Activated CD4-positive, alpha-beta T cell treated with anti-CD3 and anti-CD28 coated beads, Interleukin-2, amount 50 U/mL, for 1 hour (primary cell): ENCODE data around the gene P2RY8.
"Not testable (repeated sequence)": the region's sequence is repeated elsewhere in the genome, so short reads cannot be mapped to it uniquely, and the experiment has no call there.

Experiments used
- DNase-seq: peaks from one replicate; pipeline ENCODE4 v3.0.0-alpha.2; 2020

P2RY8 gene

DNA sequence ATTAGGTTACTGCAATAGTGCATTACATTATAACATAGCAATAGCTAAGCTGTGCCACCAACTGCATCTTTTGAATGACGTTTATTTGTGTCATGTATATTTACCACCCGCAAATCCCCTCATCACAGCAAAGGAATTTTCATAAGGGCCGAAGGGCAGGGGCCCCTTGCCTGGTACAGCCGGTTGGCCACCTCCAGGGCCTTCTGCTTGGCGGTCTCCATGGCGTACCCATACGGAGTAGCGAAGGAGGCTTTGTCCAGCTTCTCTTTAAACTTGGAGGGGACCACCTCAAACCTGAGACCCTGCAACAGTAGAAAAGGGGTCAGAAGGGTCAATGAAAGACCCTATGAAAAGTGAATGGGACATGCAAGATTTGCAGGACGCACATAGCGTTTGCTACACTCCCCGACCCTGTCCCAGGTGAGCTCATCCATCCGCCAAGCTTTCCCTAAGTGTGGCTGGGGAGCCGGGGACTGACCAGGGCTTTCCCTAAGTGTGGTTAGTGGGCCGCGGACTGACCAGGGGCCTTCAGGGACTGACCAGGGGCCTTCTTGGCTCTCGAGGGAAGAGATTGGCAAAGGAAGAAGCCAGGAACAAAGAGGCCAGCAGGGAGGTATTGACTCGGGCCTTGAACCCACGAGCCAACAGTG, 94.8 kb downstream of the P2RY8 start:
- no peak for DNase-seq

DNA sequence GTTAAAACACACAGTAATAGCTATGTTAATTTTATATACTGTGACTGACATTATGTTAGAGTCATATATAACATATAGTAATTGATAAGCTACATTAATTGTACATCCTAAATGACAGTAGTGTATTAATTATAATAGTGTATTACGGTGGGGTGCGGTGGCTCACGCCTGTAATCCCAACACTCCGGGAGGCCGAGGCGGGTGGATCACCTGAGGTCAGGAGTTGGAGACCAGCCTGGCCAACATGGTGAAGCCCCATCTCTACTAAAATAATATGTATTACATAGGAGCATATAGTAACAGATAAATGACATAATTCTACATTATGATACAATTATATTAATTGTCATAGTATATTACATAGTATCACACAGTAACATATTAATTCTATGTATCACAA, 96.5 kb downstream of the P2RY8 start:
- no peak for DNase-seq

DNA sequence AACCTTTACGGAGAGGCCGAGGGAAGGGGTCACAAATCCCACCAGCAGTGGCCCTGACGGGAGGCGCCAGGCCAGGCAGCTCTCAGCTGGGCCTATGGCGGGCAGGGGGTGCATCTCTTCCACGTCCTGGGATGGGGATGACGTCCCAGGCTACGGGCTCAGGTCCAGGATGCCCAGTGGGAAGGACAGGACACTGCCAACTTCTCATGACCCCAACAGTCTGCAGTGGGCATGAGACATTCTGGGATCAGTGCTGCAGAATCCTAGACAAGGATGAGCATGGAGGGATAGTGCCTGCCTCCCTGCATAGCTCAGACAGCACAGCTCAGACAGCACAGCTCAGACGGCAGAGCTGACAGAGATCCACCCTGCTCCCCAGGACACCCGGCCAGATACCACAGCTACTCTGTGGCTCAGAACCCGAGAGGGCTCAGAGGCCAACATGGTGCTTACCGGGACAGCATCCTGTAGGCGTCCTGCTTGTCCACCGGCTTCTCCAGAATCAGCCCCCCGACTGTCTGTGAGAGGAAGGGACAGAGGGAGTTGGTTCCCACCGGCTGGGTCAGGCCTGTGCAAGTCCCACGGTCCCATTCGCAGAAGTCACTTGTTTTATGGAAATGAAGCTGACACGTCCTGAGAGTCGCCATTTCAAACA, 101.6 kb downstream of the P2RY8 start:
- DNase-seq, result no peak

DNA sequence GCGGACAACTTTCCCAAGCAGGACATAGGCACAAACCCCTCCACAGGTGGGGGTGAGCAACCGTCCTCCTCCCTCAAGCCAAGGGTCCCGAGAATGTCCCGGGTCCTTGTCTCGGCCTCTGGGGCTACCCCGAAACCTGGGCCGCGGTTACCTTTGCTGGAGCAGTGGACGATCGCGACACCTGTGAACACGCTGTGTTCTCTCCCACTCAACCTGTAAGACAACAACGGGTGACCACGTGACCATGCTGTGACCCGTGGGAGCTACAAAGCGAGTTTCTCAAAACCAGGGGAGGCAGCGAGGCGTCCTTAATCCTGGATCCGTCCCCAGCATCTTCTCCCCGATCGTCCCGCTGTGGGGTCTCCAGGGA, 102.1 kb downstream of the P2RY8 start:
- DNase-seq, result no peak

DNA sequence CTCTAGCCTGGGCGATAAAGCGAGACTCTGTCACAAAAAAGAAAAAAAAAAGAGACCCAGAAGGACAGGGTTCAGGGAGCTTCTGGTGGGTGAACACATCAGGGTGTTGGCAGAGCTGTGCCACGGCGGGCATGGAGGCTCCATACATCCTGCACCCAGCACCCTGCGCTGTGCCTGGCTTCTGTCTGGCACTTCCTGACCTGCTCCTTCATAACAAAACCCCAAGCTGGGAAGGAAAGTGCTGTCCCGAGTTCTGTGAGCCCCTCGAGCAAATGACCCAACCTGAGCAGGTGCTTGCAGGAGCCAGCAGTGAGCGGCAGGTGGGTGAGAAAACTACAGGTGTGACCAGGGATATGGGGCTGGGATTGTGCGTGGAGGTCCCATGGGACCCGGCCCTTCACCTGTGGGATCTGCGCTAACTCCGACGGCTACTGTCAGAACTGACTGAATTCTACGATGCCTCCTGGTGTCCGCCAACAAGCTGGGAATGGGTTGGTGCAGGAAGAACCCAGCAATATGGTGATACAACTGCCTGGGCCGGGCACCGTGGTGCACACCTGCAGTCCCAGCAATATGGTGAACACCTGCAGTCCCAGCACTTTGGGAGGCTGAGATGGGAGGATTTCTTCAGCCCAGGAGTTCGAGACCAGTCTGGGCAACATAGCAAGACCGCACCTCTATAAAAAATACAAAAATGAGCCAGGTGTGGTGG, 103.2 kb downstream of the P2RY8 start:
- DNase-seq, result no peak

DNA sequence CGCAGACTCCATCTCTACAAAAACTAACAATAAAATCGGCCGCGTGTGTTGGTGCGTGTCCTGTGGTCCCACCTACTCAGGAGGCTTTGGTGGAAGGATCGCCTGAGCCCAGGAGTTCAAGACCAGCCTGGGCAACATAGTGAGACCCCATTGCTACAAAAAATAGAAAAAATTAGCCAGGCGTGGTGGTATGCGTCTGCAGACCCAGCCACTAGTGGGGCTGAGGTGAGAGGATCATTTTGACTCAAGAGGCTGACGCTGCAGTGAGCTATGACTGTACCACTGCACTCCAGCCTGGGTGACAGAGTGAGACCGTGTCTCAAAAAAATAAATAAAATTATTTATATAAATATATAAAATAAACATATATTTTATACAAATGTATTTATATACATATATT, 106.5 kb downstream of the P2RY8 start:
- DNase-seq, result no peak

DNA sequence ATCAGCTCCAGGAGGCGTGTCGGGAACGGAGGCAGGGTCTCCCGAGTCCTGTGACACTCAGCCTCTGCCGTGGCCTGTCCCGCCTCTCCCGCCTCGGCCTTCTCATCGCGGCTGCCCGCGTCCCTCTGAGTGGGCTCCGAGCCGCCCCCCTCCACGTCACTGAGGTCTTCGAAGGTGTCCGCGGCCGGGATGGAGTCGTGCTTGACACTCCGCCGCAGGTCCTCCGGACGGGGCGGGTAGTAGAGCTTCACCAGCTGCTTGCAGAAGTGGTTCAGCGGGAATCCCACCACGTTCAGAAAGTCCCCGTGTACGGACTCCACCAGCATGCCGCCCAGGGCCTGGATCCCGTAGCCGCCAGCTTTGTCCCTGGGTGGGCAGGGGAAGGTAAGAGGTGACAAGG, 109.2 kb downstream of the P2RY8 start:
- DNase-seq, result no peak

DNA sequence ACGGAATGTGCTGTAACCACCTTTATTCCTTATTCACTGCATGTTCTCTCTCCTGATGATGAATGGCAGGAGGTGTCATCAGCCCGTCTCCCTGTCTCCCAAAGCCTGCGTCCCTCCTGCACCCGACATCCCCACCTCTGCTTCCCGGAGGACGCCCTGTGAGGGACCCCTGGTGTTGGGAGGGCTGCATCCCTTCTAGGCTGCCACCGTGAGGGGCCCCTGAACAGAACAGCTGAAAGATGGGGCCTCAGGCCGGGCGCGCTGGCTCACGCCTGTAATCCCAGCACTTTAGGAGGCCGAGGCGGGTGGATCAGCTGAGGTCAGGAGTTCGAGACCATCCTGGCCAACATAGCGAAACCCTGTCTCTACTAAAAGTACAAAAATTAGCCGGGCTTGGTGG, 110.7 kb downstream of the P2RY8 start:
- DNase-seq, result not testable (repeated sequence)

DNA sequence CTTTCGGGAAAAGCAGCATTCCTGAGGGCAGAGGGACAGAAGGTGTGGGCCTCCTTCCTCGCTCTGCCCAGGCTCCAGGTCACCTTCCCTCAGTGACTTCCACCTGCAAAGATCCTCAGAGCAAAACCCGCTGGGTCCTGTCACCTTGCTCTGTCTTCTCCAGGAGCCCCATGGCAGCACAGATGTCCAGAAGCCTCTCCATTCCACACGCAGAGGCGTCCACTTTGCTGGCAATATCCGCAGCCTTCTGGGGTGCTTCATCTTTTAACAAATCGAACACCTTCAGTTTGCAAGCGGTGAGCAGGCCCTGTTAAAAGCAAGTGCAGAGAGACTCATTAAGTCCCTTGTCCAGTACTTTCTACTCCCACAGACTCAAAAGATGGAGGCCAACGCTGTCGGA, 111.6 kb downstream of the P2RY8 start:
- DNase-seq, result no peak

DNA sequence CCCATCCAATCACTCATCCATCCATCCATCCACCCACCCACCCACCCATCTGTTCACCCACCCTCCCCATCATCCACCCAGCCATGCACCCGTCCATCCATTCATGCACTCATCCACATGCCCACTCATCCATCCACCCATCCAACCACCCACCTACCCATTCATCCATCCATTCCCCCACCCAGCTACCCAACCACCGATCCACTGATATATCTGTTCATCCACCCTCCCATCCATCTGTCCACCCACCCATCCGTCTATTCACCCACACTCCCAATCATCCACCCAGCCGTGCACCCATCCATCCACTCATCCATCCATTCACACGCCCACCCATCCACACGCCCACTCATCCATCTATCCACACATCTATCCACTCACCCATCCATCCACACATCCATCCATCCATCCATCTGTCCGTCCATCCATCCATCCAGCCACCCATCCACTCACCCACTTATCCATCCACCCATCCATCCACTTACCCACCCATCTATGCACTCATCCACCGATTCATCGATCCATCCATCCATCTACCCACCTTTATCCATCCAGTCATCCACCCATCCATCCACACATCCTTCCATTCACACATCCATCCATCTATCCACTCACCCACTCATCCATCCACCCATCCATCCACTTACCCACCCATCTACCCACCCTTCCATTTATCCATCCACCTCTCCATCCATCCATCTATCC, 112.7 kb downstream of the P2RY8 start:
- DNase-seq, result no peak

DNA sequence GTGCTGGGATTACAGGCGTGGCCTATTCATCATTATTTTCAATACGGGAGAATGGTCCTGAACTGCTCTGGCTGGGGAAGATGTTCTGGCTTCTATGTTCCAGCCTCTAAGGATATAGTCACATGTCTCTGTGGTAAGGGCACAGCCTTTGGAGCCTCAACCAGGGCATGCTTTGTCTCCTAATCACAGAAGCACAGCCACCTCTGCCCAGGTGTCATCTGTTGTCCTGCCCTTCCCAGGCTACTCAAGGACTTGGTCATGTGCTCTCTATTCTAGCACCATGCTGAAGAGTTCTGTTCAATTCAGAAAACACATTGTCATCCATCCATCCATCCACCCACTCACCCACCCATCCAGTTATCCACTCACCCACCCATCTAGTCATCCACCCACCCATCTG, 113.8 kb downstream of the P2RY8 start:
- DNase-seq, result no peak

DNA sequence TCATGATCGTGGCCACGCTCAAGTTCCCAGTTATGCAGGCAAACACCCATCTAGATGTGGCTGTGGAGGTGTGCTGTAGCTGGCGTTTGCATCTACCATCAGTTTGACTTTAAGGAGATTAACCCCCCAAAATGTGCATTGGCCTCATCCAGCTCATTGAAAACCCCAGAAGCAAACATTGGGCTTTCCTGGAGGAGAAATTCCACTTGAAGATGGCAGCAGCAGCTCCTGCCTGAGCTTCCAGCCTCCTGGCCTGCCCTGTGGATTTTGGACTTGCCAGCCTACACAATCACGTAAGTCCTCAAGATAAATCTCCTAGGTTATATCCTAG, 114.9 kb downstream of the P2RY8 start:
- no peak for DNase-seq

DNA sequence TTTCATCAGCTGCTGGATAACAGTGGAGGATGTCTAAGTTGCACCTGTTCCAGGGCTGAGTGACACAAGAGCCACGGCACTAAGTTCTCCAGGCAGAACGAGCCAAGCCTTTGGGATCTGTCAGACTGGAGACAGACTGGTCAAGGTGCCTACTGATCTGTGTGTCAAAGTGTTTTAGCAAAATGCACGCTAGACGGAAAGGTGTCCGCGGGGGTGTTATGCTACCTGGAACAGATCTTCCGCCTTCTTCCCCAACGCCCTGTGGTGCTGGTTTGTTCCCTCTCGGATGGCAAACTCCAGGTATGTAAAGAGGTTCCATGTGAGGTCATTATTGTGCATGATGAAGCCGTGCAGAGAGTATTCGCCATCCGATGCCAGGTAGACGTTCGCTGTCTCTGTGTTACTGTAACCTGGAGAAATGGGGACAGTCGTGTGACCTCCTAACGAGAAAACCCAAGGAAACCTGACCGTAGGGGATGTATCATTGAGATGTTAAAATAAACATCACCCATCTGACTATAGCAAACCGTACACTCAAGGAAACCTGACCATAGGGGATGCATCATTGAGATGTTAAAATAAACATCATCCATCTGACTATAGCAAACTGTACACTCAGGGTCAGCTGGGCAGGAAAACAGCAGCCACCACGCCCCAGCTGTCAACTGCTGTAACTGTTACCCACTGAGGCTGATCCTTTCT, 115.4 kb downstream of the P2RY8 start:
- DNase-seq, result no peak

DNA sequence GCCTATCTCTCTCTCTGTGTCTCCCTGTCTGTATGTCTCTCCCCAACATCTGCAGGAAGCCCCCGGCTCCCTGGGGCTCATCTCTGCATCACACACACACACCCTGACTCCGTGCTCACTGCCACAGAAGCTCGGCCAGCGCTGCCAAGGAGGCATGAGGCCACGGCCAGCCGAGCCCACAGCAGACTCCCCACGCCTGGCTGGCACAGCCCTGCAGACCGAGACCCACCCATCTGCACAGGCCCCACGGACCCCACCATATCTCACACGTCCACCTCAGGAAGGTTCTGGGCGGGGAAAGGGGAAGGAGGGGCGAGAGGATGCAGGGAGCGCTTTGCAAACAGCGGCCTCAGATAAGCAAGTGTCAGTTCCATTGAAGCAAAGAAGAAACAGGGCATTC, 116.6 kb downstream of the P2RY8 start:
- DNase-seq, result no peak

DNA sequence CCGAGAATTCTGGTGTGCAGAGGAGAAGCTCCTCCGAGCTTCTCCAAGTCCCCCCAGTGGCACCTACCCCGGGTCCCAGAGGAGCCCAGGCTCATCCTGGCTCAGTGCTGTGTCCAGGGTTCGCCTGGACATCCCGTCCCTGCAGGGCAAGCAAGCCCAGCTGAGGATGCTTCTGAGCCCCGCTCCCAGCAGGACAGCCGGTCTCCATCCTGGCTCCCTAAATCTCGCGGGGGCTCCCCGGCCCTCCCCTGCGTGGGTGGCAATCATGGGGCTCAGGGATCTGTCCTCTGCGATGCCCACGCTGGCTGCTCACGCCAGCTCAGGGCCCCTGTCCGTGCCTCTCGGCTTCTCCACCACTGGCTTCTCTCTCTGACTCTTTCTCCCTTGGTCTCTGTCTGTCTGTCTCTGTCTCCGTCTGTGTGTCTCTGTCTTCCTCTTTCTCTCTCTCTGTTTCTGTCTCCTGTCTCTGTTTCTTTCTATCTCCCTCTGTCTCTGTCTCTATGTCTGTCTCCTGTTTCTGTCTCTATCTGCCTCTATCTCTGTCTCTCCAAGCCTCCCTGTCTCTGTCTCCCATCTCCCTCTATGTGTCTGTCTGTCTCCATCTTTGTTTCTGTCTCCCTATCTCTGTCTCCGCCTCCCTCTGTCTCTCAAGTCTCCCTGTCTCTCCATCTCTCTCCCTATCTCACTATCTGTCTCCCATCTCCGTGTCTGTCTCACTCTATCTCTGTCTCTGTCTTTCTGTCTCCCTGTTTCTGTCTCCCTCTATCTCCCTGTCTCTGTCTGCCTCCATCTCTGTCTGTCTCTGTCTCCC, 117.2 kb downstream of the P2RY8 start:
- no peak for DNase-seq

DNA sequence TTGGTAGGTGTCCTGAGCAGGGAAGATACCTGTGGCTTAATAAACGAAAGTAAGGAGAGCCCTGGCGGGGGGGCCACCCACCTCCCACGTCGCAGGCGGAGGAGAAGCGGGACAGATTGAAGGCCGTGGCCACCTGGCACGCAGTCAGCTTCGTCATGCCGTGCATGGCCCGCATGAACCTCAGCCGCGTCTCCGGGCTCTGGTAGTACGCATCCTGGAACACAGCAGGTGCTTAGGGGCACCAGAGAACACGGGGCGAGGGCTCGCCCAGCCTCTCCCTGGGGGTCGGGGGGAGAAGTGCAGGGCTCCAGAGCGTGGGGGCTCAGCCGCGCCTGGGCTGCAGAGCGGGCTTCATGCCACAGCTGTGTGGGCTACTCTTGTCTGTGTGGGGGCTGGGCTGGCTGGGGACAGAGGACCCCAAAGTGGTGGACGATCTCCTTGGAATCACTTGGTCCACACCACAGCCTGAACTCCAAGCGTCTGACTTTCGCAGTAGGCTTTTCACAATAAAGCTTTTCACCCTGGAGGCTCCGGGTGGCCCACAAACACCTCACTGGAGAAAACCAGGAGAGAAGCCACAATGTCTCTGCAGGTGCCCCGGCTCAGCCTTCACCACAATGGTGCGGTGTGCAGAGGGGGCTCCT, 118.0 kb downstream of the P2RY8 start:
- DNase-seq, result no peak

DNA sequence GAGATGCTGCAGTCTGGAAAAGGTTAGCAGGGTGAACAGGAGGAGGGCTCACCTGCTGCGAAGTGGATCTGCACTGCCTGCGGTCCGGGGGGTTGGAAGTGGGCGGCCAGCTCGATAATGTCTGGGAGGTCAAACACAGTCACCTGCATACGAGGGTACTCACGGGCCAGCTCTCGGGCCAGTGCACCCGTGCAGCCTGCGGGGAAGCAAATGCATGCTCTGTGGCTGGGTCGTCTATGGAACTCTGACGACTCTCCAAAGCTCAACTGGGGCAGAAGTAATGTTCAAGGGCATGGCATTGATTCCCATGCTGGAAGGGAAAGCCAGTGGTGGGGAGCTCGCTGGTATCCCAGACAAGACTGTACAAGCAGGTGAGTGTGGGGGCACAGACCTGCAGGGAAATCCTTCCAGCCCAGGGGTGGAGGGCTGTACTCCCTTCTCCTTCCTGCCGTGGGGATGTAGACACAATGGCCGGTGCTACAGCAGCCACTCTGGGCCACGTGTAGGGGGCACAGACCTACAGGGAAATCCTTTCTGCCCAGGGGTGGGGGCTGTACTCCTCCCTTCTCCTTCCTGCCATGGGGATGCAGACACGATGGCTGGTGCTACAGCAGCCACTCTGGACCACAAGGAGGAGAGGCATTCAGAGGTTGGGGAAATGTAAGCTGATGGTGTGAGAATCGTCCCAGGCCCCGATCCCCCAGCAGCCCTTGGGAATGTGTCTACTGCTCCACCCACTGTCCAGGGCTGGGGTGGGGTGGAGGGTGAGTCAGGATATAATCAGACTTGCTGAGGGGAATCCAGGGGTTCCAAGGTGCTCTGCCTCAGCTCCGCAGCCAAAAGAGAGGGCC, 118.8 kb downstream of the P2RY8 start:
- no peak for DNase-seq

DNA sequence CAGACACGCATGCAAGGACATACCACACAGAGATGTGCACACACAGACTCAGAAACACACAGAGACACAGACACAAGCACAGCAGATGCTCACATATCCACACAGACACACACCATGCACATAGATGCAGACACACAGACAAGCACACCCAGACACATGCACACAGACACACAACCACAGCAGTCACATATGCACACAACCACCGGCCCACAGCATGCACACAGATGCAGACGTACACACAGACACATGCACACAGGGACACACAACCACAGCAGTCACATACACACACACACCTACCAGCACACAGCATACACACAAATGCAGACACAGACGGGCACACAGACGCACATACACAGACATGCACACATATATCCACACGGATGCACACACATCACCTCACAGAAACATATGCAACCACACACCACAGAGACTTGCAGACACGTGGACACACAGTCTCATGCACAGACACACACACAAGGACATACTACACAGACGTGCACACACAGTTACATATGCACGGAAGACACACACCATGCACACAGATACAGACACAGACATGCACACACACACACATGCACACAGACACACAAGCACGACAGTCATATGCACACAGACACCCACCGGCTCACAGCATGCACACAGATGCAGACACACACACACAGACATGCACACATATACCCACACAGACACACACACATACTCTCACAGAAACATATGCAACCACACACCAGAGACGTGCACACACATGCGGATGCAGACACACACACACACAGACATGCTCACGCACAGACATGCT, 119.8 kb downstream of the P2RY8 start:
- no peak for DNase-seq

DNA sequence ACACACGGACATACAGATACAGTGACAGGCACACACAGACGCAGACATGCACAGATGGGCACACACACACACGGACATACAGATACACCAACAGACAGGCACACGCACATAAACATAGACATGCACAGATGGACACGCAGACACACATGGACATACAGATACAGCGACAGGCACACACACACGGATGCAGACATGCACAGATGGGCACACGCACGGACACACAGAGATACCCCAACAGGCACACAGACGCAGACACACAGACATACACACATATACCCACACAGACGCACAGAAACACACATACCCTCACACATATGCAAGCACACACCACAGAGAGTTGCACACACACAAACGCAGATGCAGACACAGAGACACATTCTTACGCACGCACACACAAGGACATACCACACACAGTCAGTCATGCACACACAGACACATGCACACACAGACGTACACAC, 120.6 kb downstream of the P2RY8 start:
- no peak for DNase-seq
